ENCODE data around the gene CDH22.

The CDH22 gene

GRCh38 chr20:46191611-46192010 lies 116.7 kb downstream of the CDH22 start:
- H3K4me1 ChIP-seq, result no peaks in the 10 kb centered on the region
- no peaks in the 10 kb centered on the region for H3K9me3 ChIP-seq (ENCODE audit: control insufficient read depth, low read length)
- no peak overlapping the region for H2AFZ ChIP-seq
- no peaks in the 10 kb centered on the region for H3K79me2 ChIP-seq
- no peak overlapping the region for H3K9ac ChIP-seq
- no peak overlapping the region for H3K4me2 ChIP-seq (ENCODE audit: low read length)
- H3K27ac ChIP-seq, result no peak overlapping the region
- TF ChIP-seq CTCF (IDR thresholded peaks at IDR 0.05), result no peak
- H3K27me3 ChIP-seq (ENCODE audit: control insufficient read depth, insufficient read depth, low read length), result peaks cover 3% of the 10 kb centered on the region
- H3K36me3 ChIP-seq (ENCODE audit: control insufficient read depth, insufficient read depth, low read length), result no peaks in the 10 kb centered on the region
- H3K4me3 ChIP-seq (ENCODE audit: low read depth, low read length), result no peak overlapping the region

GRCh38 chr20:46191168-46191540 lies 117.1 kb downstream of the CDH22 start:
- no peak for TF ChIP-seq CTCF (IDR thresholded peaks at IDR 0.05)
- H3K27me3 ChIP-seq (ENCODE audit: control insufficient read depth, insufficient read depth, low read length), result peaks cover 3% of the 10 kb centered on the region

GRCh38 chr20:46190478-46191167 lies 117.7 kb downstream of the CDH22 start:
- no peak overlapping the region for H3K4me3 ChIP-seq (ENCODE audit: low read depth, low read length)
- no peaks in the 10 kb centered on the region for H3K4me1 ChIP-seq
- no peaks in the 10 kb centered on the region for H3K9me3 ChIP-seq (ENCODE audit: control insufficient read depth, low read length)
- no peak overlapping the region for H3K9ac ChIP-seq
- H3K27me3 ChIP-seq (ENCODE audit: control insufficient read depth, insufficient read depth, low read length), result peaks cover 2% of the 10 kb centered on the region
- no peak for TF ChIP-seq CTCF (IDR thresholded peaks at IDR 0.05)
- H3K79me2 ChIP-seq, result no peaks in the 10 kb centered on the region
- H3K27ac ChIP-seq, result no peak overlapping the region
- no peak overlapping the region for H3K4me2 ChIP-seq (ENCODE audit: low read length)
- H2AFZ ChIP-seq, result no peak overlapping the region
- no peaks in the 10 kb centered on the region for H3K36me3 ChIP-seq (ENCODE audit: control insufficient read depth, insufficient read depth, low read length)

More at GRCh38 chr20:46191168-46191540, 117.1 kb downstream of the CDH22 start:
- no peaks in the 10 kb centered on the region for H3K79me2 ChIP-seq
- no peak overlapping the region for H3K4me2 ChIP-seq (ENCODE audit: low read length)
- no peaks in the 10 kb centered on the region for H3K4me1 ChIP-seq
- H3K9ac ChIP-seq, result no peak overlapping the region
- no peaks in the 10 kb centered on the region for H3K9me3 ChIP-seq (ENCODE audit: control insufficient read depth, low read length)
- no peak overlapping the region for H3K27ac ChIP-seq
- no peaks in the 10 kb centered on the region for H3K36me3 ChIP-seq (ENCODE audit: control insufficient read depth, insufficient read depth, low read length)
- no peak overlapping the region for H3K4me3 ChIP-seq (ENCODE audit: low read depth, low read length)
- no peak overlapping the region for H2AFZ ChIP-seq

- Histone ChIP-seq H3K27me3 (ENCODE audit: control insufficient read depth, insufficient read depth, low read length) (no peaks in the 10 kb centered on the region), H2AFZ (no peak overlapping the region), H3K36me3 (ENCODE audit: control insufficient read depth, insufficient read depth, low read length) (no peaks in the 10 kb centered on the region), H3K4me3 (ENCODE audit: low read depth, low read length) (no peak overlapping the region), H3K79me2 (no peaks in the 10 kb centered on the region), H3K4me2 (ENCODE audit: low read length) (no peak overlapping the region), H3K9ac (no peak overlapping the region), H3K27ac (no peak overlapping the region), H3K4me1 (no peaks in the 10 kb centered on the region), H3K9me3 (ENCODE audit: control insufficient read depth, low read length) (no peaks in the 10 kb centered on the region)
- TF ChIP-seq CTCF (IDR thresholded peaks at IDR 0.05), result no peak
Measured at GRCh38 chr20:46188866-46189541, 119.3 kb downstream of the CDH22 start.

All from parathyroid adenoma (tissue), 2 donors.